SK-N-SH (cell line): ENCODE results near the gene DUS2. TPM values are rescaled to one million over a fixed set of nuclear protein-coding genes. Genes with fewer than 3 reads are reported as not detected.

ENCODE experiments used
- CTCF ChIA-PET: fragments of 300-600, 350-600 bp; formaldehyde crosslinking; extraction: SDS; loops from one replicate; lab custom pipeline; 2021; lab: Yijun Ruan, JAX
- POLR2A ChIA-PET: fragments of 350-600 bp; sonication (Branson Sonifier 250); formaldehyde crosslinking; extraction: SDS; loops from one replicate; lab custom pipeline; 2020; ENCODE audit warnings: antibody characterized with exemption, inconsistent platforms; lab: Yijun Ruan, JAX
- DNase-seq: peaks from one replicate; pipeline ENCODE4 v3.0.0; 2012
- H2AFZ ChIP-seq: fragments of 200-600 bp; sonication (generic); 2 replicates; pipeline ENCODE4 v1.8.1; 2016; ENCODE audit warnings: antibody characterized with exemption, mild to moderate bottlenecking, low read depth
- H3F3A ChIP-seq: fragments of 200-600 bp; sonication (generic); replicated peaks from 2 replicates; pipeline ENCODE3; 2016; ENCODE audit warnings: antibody characterized with exemption, mild to moderate bottlenecking; ENCODE audit not compliant: insufficient read depth
- H3K27ac ChIP-seq, 2 experiments: fragments of 200-500 bp in 1 of 2; fragments of 200-600 bp in 1 of 2; sonication (Bioruptor generic) in 1 of 2; sonication (generic), shearing (Covaris generic) in 1 of 2; 2 replicates each; pipeline versions ENCODE4 v1.5.1 to v1.6.1; 2014 to 2016; ENCODE audit warnings: low read depth in 2 of 2, inconsistent platforms in 1 of 2, low read length in 1 of 2, mild to moderate bottlenecking in 1 of 2, mixed read lengths in 1 of 2
- H3K27me3 ChIP-seq: fragments of 200-600 bp; sonication (generic), shearing (Covaris generic); 2 replicates; pipeline ENCODE4 v1.6.1; 2016; ENCODE audit warnings: mixed run types; ENCODE audit not compliant: insufficient read depth
- H3K36me3 ChIP-seq, 2 experiments: fragments of 200-500 bp in 1 of 2; fragments of 200-600 bp in 1 of 2; sonication (Bioruptor generic) in 1 of 2; sonication (generic) in 1 of 2; replicated peaks in 1 of 2; 2 replicates each; pipeline versions ENCODE3 to v1.5.1; 2014 to 2016; ENCODE audit warnings: low read length in 1 of 2, mild to moderate bottlenecking in 1 of 2; ENCODE audit not compliant: insufficient read depth in 2 of 2, control insufficient read depth in 1 of 2
- H3K4me1 ChIP-seq, 2 experiments: fragments of 200-500 bp in 1 of 2; fragments of 200-600 bp in 1 of 2; sonication (Bioruptor generic) in 1 of 2; sonication (generic), shearing (Covaris generic) in 1 of 2; 2 replicates each; pipeline versions ENCODE4 v1.5.1 to v1.6.1; 2014 to 2016; ENCODE audit warnings: low read depth in 1 of 2, low read length in 1 of 2, mixed run types in 1 of 2; ENCODE audit not compliant: insufficient read depth in 2 of 2, control insufficient read depth in 1 of 2
- H3K4me2 ChIP-seq: fragments of 200-600 bp; sonication (generic), shearing (Covaris generic); 2 replicates; pipeline ENCODE4 v1.6.1; 2017; ENCODE audit warnings: mixed run types
- H3K4me3 ChIP-seq, 2 experiments: fragments of 200-500 bp in 1 of 2; fragments of 200-600 bp in 1 of 2; sonication (Bioruptor generic) in 1 of 2; sonication (generic), shearing (Covaris generic) in 1 of 2; 2 replicates each; pipeline versions ENCODE4 v1.5.1 to v1.8.1; 2014 to 2016; ENCODE audit warnings: low read depth in 2 of 2, inconsistent platforms in 1 of 2, low read length in 1 of 2, mild to moderate bottlenecking in 1 of 2, mixed read lengths in 1 of 2, moderate library complexity in 1 of 2
- H3K79me2 ChIP-seq: fragments of 200-600 bp; sonication (generic); 2 replicates; pipeline ENCODE4 v1.8.1; 2017; ENCODE audit warnings: mild to moderate bottlenecking; ENCODE audit not compliant: insufficient read depth
- H3K9ac ChIP-seq: fragments of 200-600 bp; sonication (generic); 2 replicates; pipeline ENCODE4 v1.6.1; 2017; ENCODE audit warnings: mixed run types
- H3K9me2 ChIP-seq: fragments of 200-600 bp; sonication (generic); 2 replicates; pipeline ENCODE4 v1.6.1; 2017; ENCODE audit warnings: mixed run types
- H3K9me3 ChIP-seq: fragments of 200-600 bp; sonication (generic); 2 replicates; pipeline ENCODE4 v1.6.1; 2017; ENCODE audit warnings: mixed run types, mild to moderate bottlenecking, moderate library complexity
- H4K20me1 ChIP-seq: fragments of 200-600 bp; sonication (generic); 2 replicates; pipeline ENCODE4 v1.6.1; 2017; ENCODE audit warnings: mild to moderate bottlenecking, mixed run types; ENCODE audit not compliant: insufficient read depth
- ELF1 ChIP-seq: IDR thresholded peaks from 2 replicates; pipeline ENCODE4 v1.4.0; 2012
- GATA2 ChIP-seq: sonication (generic); formaldehyde crosslinking; IDR thresholded peaks from 2 replicates; pipeline ENCODE4 v1.5.0; 2020; ENCODE audit warnings: mild to moderate bottlenecking, missing genetic modification reagents
- MAX ChIP-seq: IDR thresholded peaks from 2 replicates; pipeline ENCODE4 v1.4.0; 2012; ENCODE audit warnings: low read depth
- MXI1 ChIP-seq: IDR thresholded peaks from 2 replicates; pipeline ENCODE4 v1.6.1; 2012; ENCODE audit warnings: mild to moderate bottlenecking, low read depth, low read length, improper control_type of control experiment
- POLR2AphosphoS5 ChIP-seq: IDR thresholded peaks from 2 replicates; pipeline ENCODE4 v1.6.1; 2012; ENCODE audit warnings: low read depth, low read length
- RAD21 ChIP-seq: IDR thresholded peaks from 2 replicates; pipeline ENCODE4 v1.6.1; 2012; ENCODE audit warnings: mild to moderate bottlenecking, low read length
- RCOR1 ChIP-seq: fragments of 150-350 bp; IDR thresholded peaks from 2 replicates; pipeline ENCODE4 v1.6.1; 2017; ENCODE audit warnings: antibody characterized with exemption, low read length
- RFX5 ChIP-seq: IDR thresholded peaks from 2 replicates; pipeline ENCODE4 v1.6.1; 2012; ENCODE audit warnings: mild to moderate bottlenecking, improper control_type of control experiment, low read length
- ZBTB33 ChIP-seq: IDR thresholded peaks from 2 replicates; pipeline ENCODE4 v1.4.0; 2012; ENCODE audit warnings: low read depth, borderline replicate concordance
- WGBS: methylation state at CpG from one replicate; pipeline ENCODE4 v1.1.6; 2017; ENCODE audit warnings: low lambda C conversion rate; 5-methylcytosine and 5-hydroxymethylcytosine counted together
- polyA plus RNA-seq, 3 experiments: library from polyadenylated mRNA; depleted of rRNA; stranded (reverse); fragments of >200 nt; gene quantifications; 2 replicates each; pipeline ENCODE4 v1.2.3, GENCODE V29; 2012

DUS2 gene
- polyA plus RNA-seq, 1 of the 3 experiments (the other 2 are of a cell fraction) = 16.1 TPM

GRCh38 chr16:68070249-68070730 lies 47.2 kb downstream of the DUS2 start:
- CTCF ChIA-PET = interaction anchor here (1.3 to 2.1 kb wide), 3 partner anchors 9 to 109 kb away, joined by 3 to 9 read pairs (median 4); no protein-coding TSS in a partner anchor
- no peak overlapping the region for H3K27ac ChIP-seq

GRCh38 chr16:68070806-68071517 lies 47.9 kb downstream of the DUS2 start:
- H3K9me3 ChIP-seq = no peaks in the 10 kb centered on the region
- no peak for DNase-seq
- peaks cover 0 to 14% of the 10 kb centered on the region in 2 experiments; a peak in 2 of 4 replicates for H3K4me1 ChIP-seq
- POLR2A ChIA-PET = no interaction called here
- H3K36me3 ChIP-seq = peaks cover 13 to 39% of the 10 kb centered on the region in 2 experiments
- no peak overlapping the region for H3K4me3 ChIP-seq
- no peaks in the 10 kb centered on the region for H3K27me3 ChIP-seq
- TF ChIP-seq MAX (no peak), RAD21 (no peak), RFX5 (no peak), GATA2 (CRISPR knock-in tag) (no peak), POLR2AphosphoS5 (no peak), ZBTB33 (no peak), MXI1 (no peak), ELF1 (no peak)
- TF ChIP-seq, all 33 proteins: peak for 0
- H2AFZ ChIP-seq = no peak overlapping the region
- peaks cover 10% of the 10 kb centered on the region for H3F3A ChIP-seq
- CTCF ChIA-PET = interaction anchor here (0.9 to 2.1 kb wide), 4 partner anchors 9 to 187 kb away, joined by 3 to 9 read pairs (median 4); no protein-coding TSS in a partner anchor
- H3K9ac ChIP-seq = no peak overlapping the region
- WGBS = 96% methylated on average over 14 of the region's 14 CpGs
- no peaks in the 10 kb centered on the region for H3K79me2 ChIP-seq
- H3K4me2 ChIP-seq = no peak overlapping the region
- no peak overlapping the region for H3K27ac ChIP-seq
- no peaks in the 10 kb centered on the region for H3K9me2 ChIP-seq
- H4K20me1 ChIP-seq = no peaks in the 10 kb centered on the region

More at GRCh38 chr16:68070249-68070730, 47.2 kb downstream of the DUS2 start:
- Histone ChIP-seq H3K9ac (no peak overlapping the region), H3K9me3 (no peaks in the 10 kb centered on the region), H3K4me2 (no peak overlapping the region), H3K4me1 (peaks cover 0 to 21% of the 10 kb centered on the region in 2 experiments; a peak in 2 of 4 replicates), H3K27me3 (no peaks in the 10 kb centered on the region), H3K9me2 (no peaks in the 10 kb centered on the region), H2AFZ (no peak overlapping the region), H3K4me3 (no peak overlapping the region), H3F3A (peaks cover 17% of the 10 kb centered on the region), H4K20me1 (no peaks in the 10 kb centered on the region), H3K79me2 (no peaks in the 10 kb centered on the region), H3K36me3 (peaks cover 13 to 32% of the 10 kb centered on the region in 2 experiments)
- TF ChIP-seq RCOR1 = no peak
- POLR2A ChIA-PET = interaction anchor here (0.6 kb wide), 1 partner anchor 37 kb away, joined by 3 read pairs; no protein-coding TSS in a partner anchor
- DNase-seq = no peak
- WGBS = 83% methylated on average over 1 of the region's 2 CpGs
